ENCODE results near the gene ARID5B.

Gene ARID5B

DNA sequence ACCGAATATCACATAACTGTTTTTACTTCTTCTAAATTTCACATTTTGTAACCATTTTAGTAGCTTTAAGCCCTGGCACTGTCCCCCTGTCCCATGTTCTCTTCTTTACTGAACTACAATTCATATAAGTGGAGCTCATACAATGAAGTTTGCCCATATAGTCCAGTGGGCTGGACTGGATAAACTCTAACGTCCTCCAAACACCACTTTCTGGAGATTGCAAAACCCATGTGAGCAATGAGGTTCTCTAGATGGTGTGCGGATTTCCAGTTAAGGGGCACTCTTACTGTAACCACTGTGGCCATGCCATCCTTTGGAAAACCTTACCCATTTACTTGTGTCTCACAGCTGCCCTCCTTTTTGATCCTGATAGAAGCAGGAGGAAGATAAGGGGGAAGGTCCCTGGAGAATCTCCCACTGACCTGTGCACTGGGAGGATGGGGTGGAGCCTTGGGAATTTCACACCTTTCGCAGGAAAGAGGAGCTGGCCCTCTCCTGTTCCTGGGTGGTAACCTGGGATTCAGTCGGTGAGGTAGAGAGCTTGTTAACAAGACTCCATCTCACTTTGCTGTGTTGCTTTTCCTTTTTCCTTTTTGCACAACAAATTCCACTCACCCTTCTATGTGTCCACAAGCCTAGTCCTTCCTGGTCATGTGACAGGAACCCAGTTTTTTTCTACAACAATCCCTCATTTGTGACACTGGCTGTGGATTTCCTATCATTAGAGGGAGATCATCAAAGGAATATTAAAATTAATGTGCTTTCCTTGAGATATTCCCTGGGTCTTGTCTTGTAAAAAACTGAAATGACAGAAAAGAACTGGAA lies 120.7 kb downstream of the ARID5B start:
- no peaks in the 10 kb centered on the region for H3K4me1 ChIP-seq (ENCODE audit: insufficient read depth, low read length)

DNA sequence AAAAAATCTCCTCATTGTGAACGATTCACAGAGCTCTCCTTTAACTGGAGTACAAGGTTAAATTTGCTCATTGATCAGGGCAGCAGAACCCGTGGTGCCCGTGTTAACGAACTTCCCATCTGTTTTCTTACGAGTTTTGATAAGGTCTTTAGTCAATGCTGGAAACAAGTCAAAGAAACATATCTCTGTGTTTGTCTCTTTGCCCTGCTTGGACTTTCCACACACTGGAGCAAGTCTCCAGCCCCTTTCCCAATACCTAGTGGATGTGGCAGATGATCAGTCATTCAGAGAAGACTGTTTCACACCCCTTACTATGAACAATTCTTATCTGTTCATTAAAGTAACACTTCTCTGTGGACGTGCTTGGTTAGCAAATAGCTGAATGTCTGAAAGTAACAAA lies 121.3 kb downstream of the ARID5B start:
- Histone ChIP-seq H3K4me2 (ENCODE audit: insufficient read depth, low read length) (no peak overlapping the region), H3K4me1 (ENCODE audit: insufficient read depth, low read length) (no peaks in the 10 kb centered on the region), H3K4me3 (ENCODE audit: low read depth in 1 of 2, low read length in 2 of 2) (no peak overlapping the region), H3K27ac (ENCODE audit: low read length) (no peak overlapping the region), H3K36me3 (ENCODE audit: insufficient read depth, low read length) (no peaks in the 10 kb centered on the region), H3K27me3 (ENCODE audit: insufficient read depth, low read length, poor library complexity) (no peaks in the 10 kb centered on the region), H3K79me2 (ENCODE audit: insufficient read depth, low read length) (no peaks in the 10 kb centered on the region), H4K20me1 (ENCODE audit: insufficient read depth, low read length) (no peaks in the 10 kb centered on the region), H2AFZ (ENCODE audit: low read depth, low read length) (no peak overlapping the region), H3K9ac (ENCODE audit: low read depth, low read length) (no peak overlapping the region), H3K9me3 (ENCODE audit: insufficient read depth, low read length, severe bottlenecking) (no peaks in the 10 kb centered on the region)
- TF ChIP-seq, protein P1, sequence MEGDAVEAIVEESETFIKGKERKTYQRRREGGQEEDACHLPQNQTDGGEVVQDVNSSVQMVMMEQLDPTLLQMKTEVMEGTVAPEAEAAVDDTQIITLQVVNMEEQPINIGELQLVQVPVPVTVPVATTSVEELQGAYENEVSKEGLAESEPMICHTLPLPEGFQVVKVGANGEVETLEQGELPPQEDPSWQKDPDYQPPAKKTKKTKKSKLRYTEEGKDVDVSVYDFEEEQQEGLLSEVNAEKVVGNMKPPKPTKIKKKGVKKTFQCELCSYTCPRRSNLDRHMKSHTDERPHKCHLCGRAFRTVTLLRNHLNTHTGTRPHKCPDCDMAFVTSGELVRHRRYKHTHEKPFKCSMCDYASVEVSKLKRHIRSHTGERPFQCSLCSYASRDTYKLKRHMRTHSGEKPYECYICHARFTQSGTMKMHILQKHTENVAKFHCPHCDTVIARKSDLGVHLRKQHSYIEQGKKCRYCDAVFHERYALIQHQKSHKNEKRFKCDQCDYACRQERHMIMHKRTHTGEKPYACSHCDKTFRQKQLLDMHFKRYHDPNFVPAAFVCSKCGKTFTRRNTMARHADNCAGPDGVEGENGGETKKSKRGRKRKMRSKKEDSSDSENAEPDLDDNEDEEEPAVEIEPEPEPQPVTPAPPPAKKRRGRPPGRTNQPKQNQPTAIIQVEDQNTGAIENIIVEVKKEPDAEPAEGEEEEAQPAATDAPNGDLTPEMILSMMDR (IDR thresholded peaks at IDR 0.05; ENCODE audit: borderline replicate concordance, extremely low read depth, low read length, poor library complexity, severe bottlenecking), result no peak
- no peak for TF ChIP-seq EZH2 (IDR thresholded peaks at IDR 0.05; ENCODE audit: borderline replicate concordance, low read depth, low read length, severe bottlenecking)
- DNase-seq (no peak), ATAC-seq (ENCODE audit: insufficient read depth, low read depth) (no peak)

More for the DNA sequence above, 120.7 kb downstream of the ARID5B start:
- Histone ChIP-seq H3K4me3 (ENCODE audit: low read depth in 1 of 2, low read length in 2 of 2) (no peak overlapping the region), H2AFZ (ENCODE audit: low read depth, low read length) (no peak overlapping the region), H3K79me2 (ENCODE audit: insufficient read depth, low read length) (no peaks in the 10 kb centered on the region), H3K27me3 (ENCODE audit: insufficient read depth, low read length, poor library complexity) (no peaks in the 10 kb centered on the region), H3K36me3 (ENCODE audit: insufficient read depth, low read length) (no peaks in the 10 kb centered on the region), H4K20me1 (ENCODE audit: insufficient read depth, low read length) (no peaks in the 10 kb centered on the region), H3K27ac (ENCODE audit: low read length) (no peak overlapping the region), H3K9ac (ENCODE audit: low read depth, low read length) (no peak overlapping the region), H3K9me3 (ENCODE audit: insufficient read depth, low read length, severe bottlenecking) (no peaks in the 10 kb centered on the region), H3K4me2 (ENCODE audit: insufficient read depth, low read length) (no peak overlapping the region)
- ATAC-seq (ENCODE audit: insufficient read depth, low read depth) (no peak), DNase-seq (no peak)
- TF ChIP-seq, protein P1 (IDR thresholded peaks at IDR 0.05; ENCODE audit: borderline replicate concordance, extremely low read depth, low read length, poor library complexity, severe bottlenecking), result no peak
- TF ChIP-seq EZH2 (IDR thresholded peaks at IDR 0.05; ENCODE audit: borderline replicate concordance, low read depth, low read length, severe bottlenecking), result no peak

DNA sequence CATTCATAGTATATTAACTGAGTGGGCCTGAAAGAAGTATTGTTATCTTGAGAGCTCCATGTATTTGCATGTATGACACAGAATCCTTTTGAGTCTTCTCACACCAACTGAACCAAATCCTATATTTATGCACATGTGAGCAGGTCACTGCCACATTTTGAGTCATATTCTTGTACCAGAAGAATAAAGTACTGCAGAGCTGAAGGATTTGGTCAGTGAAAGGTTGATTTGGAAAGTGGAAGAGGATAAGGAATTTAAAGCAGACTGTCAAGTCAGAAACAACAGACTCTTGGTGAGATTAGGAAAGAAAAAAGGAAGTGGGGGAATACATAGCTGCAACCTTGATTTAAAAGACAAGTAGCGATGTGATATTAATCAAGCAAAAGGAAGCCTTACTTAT lies 121.8 kb downstream of the ARID5B start:
- no peak overlapping the region for H3K27ac ChIP-seq (ENCODE audit: low read length)
- no peak for ATAC-seq (ENCODE audit: insufficient read depth, low read depth)
- H3K36me3 ChIP-seq (ENCODE audit: insufficient read depth, low read length), result no peaks in the 10 kb centered on the region
- H3K79me2 ChIP-seq (ENCODE audit: insufficient read depth, low read length), result no peaks in the 10 kb centered on the region
- H3K4me1 ChIP-seq (ENCODE audit: insufficient read depth, low read length), result no peaks in the 10 kb centered on the region
- H2AFZ ChIP-seq (ENCODE audit: low read depth, low read length), result no peak overlapping the region
- DNase-seq, result no peak
- TF ChIP-seq, protein P1 (IDR thresholded peaks at IDR 0.05; ENCODE audit: borderline replicate concordance, extremely low read depth, low read length, poor library complexity, severe bottlenecking), result no peak
- TF ChIP-seq EZH2 (IDR thresholded peaks at IDR 0.05; ENCODE audit: borderline replicate concordance, low read depth, low read length, severe bottlenecking), result no peak
- H3K9ac ChIP-seq (ENCODE audit: low read depth, low read length), result no peak overlapping the region
- no peak overlapping the region for H3K4me3 ChIP-seq (ENCODE audit: low read depth in 1 of 2, low read length in 2 of 2)
- H3K27me3 ChIP-seq (ENCODE audit: insufficient read depth, low read length, poor library complexity), result no peaks in the 10 kb centered on the region
- no peaks in the 10 kb centered on the region for H3K9me3 ChIP-seq (ENCODE audit: insufficient read depth, low read length, severe bottlenecking)
- H3K4me2 ChIP-seq (ENCODE audit: insufficient read depth, low read length), result no peak overlapping the region
- no peaks in the 10 kb centered on the region for H4K20me1 ChIP-seq (ENCODE audit: insufficient read depth, low read length)
